Hematopoietic multipotent progenitor cell treated with erythropoietin and hydrocortisone succinate and interleukin-3 and kit ligand, for 15 days (in vitro differentiated cells): ENCODE results near the gene HTRA3.
"Not testable (repeated sequence)": the region's sequence is repeated elsewhere in the genome, so short reads cannot be mapped to it uniquely, and the experiment has no call there.

Experiments used
- DNase-seq: peaks from one replicate; pipeline ENCODE4 v3.0.0-alpha.2; 2015; ENCODE audit warnings: low spot score

HTRA3 gene

DNA sequence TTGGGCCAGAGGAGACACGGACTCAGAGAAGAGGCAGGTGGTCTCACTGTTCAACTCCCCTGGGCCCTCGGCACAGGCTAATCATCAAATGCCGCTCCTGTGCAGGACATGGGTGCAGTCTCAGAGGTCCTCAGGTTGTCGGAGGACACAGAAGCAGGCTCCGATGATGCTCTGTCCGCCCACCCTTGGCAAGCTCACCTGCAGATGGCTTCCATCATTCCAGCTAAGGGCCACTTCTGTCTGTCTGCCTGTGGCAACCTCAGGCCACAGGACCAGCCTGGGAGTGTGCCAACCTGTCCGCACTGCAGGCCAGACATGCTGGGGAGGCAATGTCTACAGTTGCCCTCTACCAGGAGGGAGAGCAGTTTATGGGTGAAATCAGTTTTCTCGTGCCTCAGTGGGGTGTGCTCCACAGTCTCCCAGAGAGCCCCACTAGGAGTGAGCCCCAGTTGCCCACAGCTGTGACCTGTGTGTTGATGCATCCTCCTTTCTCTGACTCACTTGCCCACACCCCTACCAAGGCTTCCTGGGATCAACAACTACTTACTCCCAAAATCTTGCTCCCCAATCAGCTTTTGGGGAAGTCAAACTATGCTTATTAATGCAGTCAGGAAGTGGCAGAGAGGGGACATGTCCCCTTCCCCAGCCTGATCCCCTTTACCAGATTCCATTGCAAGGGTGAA lies 55.9 kb downstream of the HTRA3 start:
- no peak for DNase-seq

DNA sequence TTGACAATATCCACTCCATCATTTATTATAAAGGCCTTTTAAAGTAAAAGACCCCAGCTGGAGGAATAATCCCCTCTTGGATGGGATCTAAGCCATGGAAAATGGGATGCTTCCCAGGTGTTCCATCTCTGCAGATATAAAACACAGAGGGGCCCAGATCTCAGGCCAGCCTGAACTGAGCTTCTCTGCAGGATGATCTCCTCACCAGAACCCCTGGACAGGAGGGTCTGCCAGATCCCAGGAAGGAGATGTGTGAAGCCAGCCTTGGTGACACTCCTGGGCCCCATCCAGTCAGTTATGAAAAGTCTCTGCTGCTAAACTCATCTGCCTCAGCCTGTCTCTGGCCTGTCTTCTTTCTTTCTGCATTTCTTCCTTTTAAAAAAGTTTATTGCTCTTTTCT lies 56.7 kb downstream of the HTRA3 start:
- no peak for DNase-seq

DNA sequence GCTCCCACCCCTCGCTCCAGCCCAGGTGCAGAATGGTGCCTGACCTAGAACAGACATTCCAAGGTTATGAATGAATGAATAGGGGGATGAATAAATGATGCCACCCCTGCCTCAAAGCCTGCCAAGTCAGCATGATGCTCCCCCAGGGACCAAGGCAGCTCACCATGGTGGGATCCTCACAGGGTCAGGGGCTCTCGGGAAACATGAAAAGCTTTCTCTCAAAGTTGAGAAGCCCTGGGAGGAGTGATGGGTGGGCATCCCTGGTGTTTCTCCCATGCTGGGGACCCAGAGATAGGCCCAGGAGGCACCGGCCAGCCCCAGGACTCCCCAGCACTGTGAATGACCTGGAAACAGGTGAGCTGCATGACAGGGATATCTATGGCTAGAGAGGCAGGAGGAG lies 58.9 kb downstream of the HTRA3 start:
- DNase-seq = no peak

DNA sequence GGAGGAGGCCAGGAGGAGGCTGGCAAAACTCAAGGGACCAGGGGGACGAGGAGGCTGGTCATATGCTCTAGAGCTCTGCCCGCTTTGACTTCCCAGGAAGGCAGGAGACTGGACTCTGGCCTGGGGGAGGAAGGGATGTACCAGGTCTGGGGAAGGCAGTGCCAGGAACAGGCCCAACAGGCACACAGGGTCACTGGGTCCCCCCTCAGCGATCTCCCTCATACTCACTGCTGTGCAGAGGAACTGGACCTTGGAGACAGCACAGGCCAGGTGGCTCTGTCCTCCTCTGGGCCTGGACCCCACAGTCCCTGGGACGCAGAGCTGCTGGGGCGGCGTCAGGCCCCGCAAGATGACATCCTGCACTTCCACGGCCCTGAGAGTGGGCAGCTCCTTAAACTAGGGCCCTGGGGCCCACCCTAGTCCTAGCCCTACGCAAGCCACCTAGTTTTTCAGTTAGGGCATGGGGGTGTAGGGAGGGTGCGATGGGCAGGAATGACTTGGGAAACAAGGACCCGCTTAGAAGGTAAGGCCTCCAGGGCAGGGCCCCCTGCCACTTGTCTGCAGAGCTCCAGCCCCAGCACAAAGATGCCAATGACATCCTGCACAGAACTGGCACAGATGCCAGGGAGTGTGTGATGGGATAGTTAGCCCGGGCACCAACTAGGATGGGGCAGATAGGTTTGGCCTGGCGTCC lies 59.5 kb downstream of the HTRA3 start:
- no peak for DNase-seq

DNA sequence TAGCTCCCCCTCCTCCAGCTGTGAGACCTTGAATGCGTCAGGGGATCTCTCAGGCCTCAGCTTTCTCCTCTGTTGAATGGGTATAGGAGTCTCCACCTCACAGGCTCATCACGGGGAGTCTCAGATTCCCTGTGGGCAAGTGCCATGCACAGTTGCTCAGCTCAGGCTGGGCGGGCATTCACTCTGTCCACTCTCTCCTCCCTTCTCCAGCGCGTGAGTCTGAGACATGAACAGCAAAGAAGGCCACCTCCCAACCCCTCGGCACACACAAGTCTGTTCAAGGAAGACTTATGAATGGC lies 60.0 kb downstream of the HTRA3 start:
- DNase-seq = no peak

DNA sequence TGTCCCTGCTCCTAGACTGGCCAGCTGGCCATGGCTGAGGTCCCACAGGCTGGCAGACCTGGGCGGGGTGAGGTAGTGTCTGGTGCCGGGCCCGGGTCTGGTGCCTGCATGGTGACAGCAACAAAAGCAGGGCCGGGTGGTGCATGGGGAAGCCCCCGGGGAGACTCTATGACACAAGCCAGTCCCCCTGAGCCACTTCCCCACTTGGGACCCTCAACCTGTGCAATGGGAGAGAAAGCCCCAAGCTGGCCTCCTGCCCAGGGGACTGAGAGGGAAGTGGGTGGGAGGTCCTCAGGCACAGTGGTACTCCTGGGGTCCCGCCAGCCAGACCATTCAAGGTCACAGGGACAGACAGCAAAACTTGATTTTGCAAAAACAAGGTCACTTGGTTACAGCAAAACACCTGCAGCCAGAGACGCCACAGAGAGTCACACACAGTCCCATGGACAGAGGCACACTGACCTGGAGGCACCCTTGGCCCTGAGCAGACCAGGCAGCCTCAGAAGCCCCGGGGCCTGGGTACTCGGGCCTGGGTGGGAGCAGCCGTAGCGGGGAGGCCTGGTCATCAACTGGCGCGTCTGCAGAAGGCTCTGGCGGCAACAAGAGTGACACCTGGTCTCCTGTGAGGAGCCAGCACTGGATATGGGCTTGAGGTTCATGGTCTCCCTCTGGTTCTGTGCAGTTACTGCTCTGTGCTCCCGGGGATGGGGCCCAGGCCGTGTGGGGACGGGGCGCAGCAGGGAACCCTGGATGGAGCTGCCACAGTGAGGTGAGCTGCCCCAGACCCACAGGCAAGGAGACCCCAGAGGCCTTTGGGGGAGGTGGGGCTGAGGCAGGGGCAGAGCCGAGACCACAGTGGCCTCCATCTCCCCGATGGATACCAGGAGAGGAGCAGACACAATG lies 60.6 kb downstream of the HTRA3 start:
- no peak for DNase-seq

DNA sequence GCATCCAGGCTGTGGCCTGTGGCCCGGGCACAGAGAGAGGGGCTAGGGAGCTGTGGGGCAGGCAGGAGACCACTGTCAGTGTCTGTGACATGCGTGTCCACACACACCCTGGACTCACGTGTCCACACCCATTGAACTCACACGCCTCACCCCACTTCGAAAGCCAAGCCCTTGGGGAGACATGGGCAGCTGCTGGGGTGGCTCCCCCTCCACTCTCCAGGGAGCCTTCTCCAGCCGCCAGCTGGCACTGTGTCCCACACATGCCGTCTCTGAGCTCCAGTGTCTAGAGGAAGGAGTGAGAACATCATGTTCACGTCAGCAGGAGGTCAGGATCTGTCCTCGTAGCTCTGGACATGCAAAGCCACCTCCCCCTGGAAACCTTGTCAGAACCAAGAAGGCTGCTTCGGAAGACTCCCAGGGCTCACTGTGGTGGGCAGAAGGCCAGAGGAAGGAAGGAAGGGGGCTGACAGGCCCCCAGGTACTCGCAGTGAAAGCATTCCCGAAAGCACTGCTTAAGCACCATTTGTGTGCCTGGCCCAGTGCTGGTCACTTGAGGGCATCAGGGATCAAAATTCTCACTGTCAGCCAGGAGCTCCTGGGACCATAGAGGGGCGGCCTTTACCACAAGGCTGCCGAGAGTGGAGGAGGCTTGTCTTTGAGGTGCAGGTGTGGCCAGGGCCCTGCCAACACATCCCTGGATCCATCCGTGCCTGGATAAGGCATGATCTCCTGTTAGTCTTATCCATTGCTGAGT lies 61.4 kb downstream of the HTRA3 start:
- no peak for DNase-seq

DNA sequence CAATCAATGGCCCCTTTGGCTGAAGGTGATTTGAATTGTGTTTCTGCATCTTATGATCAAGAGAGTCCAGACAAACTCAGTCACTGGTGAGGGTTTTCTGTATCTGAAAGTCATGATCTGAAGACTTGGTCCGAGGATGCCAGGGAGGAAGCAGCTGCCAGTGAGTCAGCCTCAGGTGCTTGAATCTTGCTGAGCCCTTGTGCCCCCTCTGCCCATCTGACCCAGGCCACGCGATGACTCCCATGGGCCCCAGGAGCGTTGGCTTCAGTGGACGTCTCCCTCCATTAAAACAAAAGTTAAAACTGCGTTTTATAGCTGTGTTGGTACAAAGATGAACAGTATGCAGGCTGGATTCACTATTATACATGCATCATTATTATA lies 62.0 kb downstream of the HTRA3 start:
- DNase-seq = no peak

DNA sequence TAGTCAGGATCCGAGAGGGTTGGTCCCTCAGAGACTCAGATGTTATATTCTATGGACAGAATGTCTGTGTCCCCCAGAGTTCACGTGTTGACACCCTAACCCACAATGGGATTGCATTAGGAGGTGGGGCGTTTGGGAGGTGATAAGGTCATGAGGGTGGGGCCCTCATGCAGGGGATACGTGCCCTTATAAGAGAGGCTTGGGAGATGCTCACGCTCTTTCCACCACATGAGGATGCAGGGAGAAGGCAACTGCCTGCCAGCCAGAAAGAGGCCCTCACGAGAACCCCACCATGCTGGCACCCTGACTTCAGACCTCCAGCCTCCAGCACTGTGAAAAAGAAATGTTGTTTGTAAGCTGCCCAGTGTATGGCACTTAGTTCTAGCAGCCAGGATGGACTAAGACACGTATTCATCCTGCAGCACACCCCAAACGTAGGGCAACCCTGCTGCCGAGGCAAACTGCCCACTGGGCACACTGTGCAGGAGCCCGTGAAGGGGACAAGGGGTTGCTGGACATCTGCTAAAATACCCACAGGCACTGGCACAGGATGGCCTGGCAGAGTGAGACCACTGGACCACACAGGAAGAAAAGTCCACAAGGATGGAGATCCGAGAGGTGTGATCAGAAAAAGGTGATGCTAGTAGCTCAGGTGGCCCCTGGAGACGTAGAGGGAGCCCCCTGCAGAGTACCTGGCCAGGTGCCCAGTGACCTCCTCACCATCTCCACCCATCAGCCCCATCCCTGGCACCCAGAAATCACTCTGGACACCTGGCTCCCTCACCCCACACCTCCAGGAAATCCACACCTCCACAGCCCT lies 62.7 kb downstream of the HTRA3 start:
- no peak for DNase-seq

DNA sequence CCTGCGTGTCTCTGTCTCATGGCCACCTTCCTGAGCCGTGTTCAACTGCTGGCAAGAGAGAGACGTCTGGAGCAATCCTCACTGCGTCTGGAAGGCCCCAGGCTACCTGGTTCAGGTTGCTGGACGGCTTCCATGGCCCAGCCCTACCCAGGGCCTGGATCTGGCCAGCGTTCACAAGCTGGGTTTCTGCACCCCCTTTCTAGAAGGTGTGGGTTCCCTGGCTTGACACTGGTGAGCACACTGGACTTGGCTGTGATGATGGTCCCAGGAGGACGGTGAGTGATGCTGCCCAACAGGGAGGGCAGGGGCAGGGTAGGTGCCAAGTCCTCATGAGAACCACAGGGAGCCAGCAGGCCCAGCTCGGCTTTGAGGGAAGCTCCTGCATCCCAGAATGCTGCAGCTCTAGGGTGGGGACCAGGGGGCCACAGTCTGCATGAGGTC lies 63.4 kb downstream of the HTRA3 start:
- DNase-seq = no peak

DNA sequence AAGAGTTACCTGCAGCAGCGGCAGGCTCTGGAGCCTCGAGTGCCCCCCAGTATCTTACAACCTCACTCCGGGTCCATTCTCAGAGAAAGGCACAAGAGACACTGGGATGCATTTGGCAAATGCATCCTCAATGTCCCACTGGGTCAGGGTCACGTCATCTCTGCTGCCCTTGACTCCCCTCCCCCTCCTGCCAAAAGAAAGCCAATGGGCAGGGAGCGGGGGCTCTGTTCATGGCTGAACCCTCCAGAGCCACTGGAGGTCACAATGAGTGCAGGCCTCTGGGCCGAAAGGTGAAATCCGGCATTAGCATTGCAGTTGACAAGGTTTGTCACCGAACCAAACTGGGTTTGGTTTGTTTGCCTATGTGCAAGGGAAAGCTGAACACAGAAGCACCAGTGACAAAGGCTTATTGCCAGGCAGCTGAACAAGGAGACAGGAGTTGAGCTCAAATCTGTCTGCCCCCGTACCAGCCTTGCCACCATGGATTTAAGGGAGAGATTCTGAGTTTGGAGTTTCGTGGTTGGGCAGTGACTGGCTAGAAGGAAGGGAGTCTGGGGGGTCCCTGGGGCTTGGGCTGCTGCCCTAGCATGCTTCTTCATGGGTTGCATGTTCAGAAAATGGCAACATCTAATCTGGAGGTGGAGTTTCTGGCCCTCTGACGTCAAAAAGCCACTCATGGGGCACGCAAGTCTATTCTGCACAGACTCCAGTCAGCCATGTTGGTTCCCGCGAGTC lies 64.3 kb downstream of the HTRA3 start:
- no peak for DNase-seq

DNA sequence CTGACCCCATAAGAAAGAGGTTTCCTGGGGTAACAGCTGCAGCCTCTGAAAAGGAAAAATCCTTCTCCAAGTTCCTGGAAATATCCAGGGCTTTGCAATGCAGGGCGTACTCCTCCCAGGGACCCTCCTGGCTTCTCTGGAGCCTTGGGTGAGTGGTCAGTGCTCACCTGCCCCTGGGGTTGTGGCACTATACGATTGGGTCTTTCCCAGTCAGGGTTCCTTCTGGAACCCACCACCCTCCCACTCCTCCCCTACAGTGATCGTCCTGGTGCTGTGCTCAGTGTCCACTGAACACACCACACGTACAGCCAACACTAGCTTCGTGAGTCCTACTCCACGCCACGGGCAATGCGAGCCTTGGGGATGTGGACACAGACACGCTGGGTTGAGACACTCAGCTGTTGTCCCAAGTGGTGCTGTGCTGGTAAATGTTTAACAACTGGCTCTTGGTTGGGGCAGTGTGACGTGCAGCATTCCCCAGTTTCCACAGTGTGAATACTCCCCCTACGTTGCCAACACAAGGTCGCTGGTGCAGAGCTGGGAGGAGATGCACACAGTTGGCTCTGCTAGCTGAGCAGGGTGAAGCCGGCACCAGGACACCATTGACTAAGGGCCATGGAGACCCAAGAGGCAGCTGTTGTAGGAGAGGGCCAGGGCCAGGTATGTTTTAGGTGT lies 65.4 kb downstream of the HTRA3 start:
- no peak for DNase-seq

DNA sequence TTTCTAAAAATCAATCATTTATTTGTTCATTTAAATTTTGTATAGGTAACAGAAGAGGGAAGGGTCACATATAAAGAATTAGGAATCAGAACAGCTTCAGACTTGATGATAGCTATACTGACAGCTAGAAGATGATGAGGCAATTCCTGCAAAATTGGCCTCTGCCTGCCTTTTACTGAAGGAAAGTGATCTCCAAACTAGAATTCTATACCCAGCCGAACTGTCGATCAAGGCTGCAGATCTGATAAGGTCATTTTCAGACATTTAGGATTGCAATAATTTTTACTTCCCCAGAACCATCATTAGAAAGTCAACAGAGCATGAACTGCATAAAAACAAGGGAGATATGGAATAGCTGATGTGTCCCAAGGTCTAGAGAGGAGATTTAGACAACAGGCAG lies 66.3 kb downstream of the HTRA3 start:
- no peak for DNase-seq

DNA sequence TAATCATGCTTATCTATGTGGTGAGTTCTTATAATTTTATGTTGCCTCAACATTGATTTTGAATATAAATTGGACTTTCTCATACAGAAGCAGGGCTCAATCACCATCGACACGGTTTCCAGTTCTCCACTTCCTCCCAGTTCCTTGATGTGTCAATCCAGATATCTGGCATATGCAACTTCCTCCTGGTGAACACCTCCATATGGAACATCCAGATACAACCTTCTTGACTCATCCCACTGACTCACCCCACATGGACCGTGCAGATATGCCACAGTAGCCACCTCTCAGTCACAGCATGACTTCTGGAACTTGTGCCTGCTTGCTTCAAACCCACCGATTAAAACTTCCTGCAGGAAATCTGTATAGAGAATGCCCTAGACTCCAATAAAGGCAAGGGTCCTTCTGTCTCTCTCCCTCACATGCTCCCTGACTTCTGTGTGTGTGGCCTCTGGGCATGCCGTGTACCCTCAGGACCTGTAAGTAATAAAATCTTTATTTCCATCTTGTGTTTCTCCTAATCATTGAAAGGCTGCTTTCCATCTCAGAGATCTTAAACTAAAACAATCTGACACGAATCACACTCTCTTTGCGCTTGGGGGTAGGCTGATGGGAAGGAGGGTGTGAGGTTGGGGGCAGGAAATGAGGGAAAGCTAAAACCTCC lies 67.0 kb downstream of the HTRA3 start:
- no peak for DNase-seq

DNA sequence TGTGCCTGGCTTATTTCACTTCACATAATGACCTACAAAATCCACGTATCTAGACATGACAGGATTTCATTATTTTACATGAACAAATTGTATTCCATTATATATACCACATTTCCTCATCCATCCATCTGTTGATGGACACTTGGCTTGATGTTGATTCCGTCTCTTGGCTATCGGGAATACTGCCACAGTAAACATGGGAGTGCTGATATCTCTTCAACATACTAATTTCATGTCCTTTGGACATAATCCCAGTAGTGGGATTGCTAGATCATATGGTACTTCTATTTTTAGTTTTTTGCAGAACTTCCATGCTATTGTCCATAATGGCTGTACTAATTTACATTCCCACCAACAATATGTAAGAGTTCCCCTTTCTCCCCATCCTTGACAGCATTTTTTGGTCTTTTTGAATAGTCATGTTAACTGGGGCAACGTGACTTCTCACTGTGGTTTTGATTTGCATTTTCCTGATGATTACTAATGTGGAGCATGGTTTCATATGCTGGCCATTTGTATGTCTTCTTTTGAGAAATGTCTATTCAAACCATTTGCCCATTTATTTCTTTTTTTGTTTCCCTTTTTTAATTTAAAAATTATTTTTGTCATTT lies 68.9 kb downstream of the HTRA3 start:
- DNase-seq = no peak

DNA sequence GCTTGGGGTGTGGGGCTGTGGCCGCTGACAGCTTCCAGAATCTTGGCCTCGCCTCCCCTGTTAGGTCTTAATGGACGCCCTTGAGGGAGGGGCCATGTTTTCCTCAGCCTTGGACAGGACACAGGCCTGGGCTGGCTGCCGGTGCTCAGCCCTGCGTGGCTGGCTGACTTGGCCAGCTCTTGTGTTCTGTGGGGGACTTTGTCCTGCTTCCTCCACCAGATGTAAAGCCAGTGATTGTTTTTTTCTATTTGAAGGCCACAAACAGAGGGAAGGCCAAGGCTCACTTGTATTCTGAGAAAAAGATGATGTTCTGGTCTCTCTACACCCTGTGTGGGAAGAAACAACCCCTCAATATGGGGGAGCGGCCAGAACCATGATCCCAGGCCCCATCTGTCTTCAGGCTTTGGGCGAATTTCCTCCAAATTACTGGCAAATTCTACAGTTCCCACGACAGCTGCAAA lies 71.3 kb downstream of the HTRA3 start:
- DNase-seq = no peak

DNA sequence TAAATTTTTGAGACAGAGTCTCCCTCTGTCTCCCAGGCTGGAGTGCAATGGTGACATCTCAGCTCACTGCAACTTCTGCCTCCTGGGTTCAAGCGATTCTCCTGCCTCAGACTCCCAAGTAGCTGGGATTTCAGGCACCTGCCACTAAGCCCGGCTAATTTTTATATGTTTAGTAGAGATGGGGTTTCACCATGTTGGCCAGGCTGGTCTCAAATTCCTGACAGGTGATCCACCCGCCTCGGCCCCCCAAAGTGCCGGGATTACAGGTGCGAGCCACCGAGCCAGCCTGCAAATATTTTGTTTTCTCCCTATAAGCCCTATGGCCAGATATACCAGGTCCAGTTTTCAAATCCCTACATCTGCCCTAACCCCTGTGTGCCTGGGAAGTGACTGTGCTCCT lies 71.7 kb downstream of the HTRA3 start:
- DNase-seq = not testable (repeated sequence)

DNA sequence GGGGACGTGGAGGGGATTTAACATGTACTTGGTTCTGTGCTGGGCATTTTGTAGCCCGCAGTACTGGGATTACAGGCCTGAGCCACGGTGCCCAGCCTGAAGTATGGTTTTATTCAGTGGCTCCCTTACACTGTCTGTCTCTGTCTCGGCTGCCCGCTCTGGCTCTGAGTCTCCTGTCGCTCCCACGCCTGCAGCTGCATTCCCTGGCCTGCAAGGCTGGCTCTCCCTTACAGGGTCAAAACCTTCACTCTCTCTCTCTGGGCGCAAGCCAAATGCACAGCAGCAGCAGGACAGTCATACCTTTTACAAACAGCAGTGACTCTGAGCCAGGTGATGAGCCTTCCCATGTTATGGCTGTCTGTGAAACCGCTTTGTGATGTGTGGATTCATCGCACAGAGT lies 72.1 kb downstream of the HTRA3 start:
- no peak for DNase-seq

DNA sequence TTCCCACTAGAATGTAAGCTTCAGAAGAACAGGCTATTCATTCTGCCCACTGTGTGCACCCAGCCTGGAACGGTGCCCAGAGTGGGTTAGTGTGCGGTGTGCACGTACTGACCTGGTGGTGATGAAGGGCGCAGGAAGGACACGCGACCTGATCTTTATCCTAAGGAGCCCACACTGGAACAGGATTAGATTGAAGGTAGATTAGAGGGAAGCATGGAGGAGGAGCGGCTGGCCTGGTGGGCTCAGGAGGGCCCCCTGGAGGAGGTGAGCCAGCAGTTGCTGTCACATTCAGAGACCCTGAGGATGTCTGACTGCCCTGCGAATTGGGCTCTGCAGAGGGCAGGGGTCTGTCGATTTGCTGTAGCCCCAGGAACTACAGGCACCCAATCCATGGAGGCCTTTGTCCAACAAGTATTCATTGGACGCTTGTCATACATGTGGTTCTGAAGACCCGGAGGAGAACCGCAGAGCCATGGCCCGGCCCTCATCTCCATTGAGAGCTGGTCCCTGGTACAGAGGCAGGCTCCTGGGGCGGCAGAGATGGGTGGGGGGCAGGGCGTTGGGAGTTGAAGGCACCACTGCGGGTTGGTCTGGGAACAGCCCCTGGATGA lies 73.2 kb downstream of the HTRA3 start:
- no peak for DNase-seq
